ENCODE results near the gene CTNND2.

Gene CTNND2

DNA sequence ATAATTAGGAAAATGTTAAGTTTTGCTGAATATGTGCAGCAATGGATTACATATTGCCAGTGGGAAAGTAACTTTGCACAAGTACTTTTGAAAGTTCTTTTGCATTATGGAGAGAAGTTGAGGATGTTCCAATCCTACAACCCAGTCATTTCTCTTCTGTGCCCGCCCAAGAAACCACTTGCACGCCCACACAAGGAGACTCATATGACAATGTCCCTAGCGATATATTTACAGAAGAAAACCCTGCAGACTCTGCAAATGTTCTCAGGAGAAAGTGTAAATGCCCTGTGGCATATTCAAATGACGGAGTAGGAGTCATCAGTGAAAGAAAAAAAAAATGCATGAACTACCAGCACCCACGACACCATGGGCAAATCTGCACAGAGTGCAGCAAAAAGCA lies 356.5 kb downstream of the CTNND2 start:
- no peak for DNase-seq (ENCODE audit: low read depth)
- no peak overlapping the region for H3K4me3 ChIP-seq (replicated peaks; ENCODE audit: low read depth, low read length)
- no peak for TF ChIP-seq CTCF (IDR thresholded peaks at IDR 0.05; ENCODE audit: low read length, missing control alignments)

- DNase-seq (ENCODE audit: low read depth): no peak
- H3K4me3 ChIP-seq (replicated peaks; ENCODE audit: low read depth, low read length): no peak overlapping the region
Observed at GRCh38 chr5:11547140-11547539, 357.1 kb downstream of the CTNND2 start.

DNA sequence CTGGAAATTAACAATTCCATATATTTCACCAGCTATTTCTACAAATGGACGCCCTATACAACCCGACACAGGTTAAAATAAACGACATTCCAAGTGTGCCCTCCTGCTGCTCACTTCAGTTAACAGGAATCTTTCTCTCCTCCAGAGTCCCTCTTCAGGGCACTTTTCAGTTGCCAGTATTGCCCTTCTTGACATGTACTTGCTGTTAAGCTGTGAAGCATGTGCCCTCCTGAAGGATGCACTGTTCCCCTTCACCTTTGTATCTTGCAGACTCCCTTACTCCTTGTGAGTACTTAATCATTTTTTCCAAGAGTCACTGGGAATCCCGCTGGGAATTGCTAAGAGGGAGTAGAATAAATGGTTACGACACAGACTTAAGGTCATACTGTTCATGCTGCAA lies 364.1 kb downstream of the CTNND2 start:
- no peak for TF ChIP-seq CTCF (IDR thresholded peaks at IDR 0.05; ENCODE audit: low read length, missing control alignments)
- DNase-seq (ENCODE audit: low read depth): no peak
- H3K4me3 ChIP-seq (replicated peaks; ENCODE audit: low read depth, low read length): no peak overlapping the region

More at GRCh38 chr5:11547140-11547539, 357.1 kb downstream of the CTNND2 start:
- TF ChIP-seq CTCF (IDR thresholded peaks at IDR 0.05; ENCODE audit: low read length, missing control alignments): no peak

DNA sequence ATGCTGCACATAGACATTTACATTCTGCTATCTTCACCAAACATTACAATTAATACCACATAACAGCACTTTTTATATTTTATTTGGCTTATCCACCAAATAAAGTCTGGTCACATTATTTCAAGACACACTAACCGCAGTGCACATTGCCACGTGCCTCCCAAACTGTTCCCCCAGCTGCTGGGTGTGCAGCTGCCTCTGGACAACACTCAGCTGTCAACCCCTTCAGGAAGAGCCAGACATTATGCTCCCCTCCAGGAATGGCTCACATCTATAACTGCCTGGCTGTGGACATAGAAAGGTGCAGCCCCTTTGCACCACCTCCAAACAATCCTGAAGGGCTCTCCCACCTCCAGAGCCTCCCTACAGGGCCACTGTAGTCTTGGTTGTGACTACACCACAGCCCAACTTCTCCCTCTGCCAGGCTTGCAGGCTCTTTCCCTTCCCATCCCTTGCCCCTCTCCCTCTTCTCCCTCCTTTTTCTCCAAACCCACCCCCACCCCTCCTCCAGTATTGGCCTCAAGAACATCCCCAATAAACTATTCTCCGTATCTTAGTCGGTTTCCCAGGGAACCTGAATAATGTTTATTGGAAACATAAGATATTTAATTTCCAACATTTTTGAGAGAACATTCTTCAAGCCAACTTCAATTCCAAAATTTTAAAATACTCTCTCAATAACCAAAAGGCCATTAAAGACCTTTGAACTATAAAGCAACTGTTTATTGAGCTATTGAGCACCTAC lies 372.3 kb downstream of the CTNND2 start:
- no peak for DNase-seq (ENCODE audit: low read depth)
- no peak overlapping the region for H3K4me3 ChIP-seq (replicated peaks; ENCODE audit: low read depth, low read length)
- TF ChIP-seq CTCF (IDR thresholded peaks at IDR 0.05; ENCODE audit: low read length, missing control alignments): no peak

GRCh38 chr5:11528720-11529119 lies 375.5 kb downstream of the CTNND2 start:
- H3K4me3 ChIP-seq (replicated peaks; ENCODE audit: low read depth, low read length): no peak overlapping the region
- no peak for TF ChIP-seq CTCF (IDR thresholded peaks at IDR 0.05; ENCODE audit: low read length, missing control alignments)
- no peak for DNase-seq (ENCODE audit: low read depth)

DNA sequence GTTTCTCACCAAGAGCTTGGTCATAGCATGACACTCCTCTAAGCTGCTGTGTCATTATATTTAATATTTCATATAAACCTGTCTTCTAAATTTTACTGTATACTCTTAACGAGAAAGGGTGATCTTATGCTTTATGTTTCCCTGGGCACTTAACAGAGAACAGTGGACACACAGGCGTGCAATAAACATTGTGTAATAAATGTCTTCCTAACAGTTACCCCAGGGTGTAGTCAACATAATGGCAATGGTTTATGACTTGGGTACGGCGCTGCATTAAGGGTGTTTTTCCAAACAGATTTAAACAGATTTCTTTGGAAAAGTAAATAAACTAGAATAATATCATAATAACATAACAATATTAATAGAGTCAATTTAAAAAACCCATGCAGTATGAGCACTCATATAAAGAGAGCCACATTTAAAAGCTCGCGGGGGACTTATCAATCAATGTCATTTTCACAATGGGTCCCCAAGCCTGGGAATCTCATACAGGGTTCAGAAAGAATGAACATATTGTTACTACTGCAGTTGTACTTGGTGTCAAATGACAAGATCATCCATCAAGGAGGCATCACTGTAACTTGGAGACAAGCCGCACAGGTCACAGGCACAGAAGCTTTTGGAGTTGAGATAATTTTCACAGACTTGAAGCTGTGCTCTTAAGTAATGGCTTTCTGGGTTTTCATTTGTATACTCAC lies 376.4 kb downstream of the CTNND2 start:
- DNase-seq (ENCODE audit: low read depth): no peak
- no peak overlapping the region for H3K4me3 ChIP-seq (replicated peaks; ENCODE audit: low read depth, low read length)
- no peak for TF ChIP-seq CTCF (IDR thresholded peaks at IDR 0.05; ENCODE audit: low read length, missing control alignments)
